ENCODE measurements around the gene ANKMY2. TPM values are rescaled to one million over a fixed set of nuclear protein-coding genes. Genes with fewer than 3 reads are reported as not detected.

The ANKMY2 gene
- total RNA-seq, 3 donors from 2014 or later (not counting 1 experiment from before 2014, with no cell fraction given) = 15.5 to 21.4 (median 19.4) TPM

- no peak for DNase-seq
Observed at GRCh38 chr7:16650266-16650665, 4.7 kb upstream of the ANKMY2 start.

GRCh38 chr7:16649196-16649595 is 3.6 kb upstream of the ANKMY2 start:
- intact Hi-C loops (cut with micrococcal nuclease) = loop anchor here (5.0 to 10.0 kb wide), 2 partner anchors 84 to 583 kb away; no protein-coding TSS in a partner anchor
- no peaks in the 10 kb centered on the region for H3K27me3 ChIP-seq (ENCODE audit: control insufficient read depth, insufficient read depth, low read length)
- Mint-ChIP-seq H3K36me3 (no peaks in the 10 kb centered on the region), H3K27ac (no peak overlapping the region), H3K4me3 (peak overlapping the region; percentile 32), H3K4me1 (peaks cover 57 to 60% of the 10 kb centered on the region in 2 donors), H3K9me3 (no peaks in the 10 kb centered on the region), H3K27me3 (ENCODE audit: low read depth in 2 of 2) (no peaks in the 10 kb centered on the region)
- ATAC-seq (no peak), DNase-seq (no peak)
- WGBS (ENCODE audit: insufficient coverage) = 89% methylated on average over 1 of the region's 1 CpG
- TF ChIP-seq CTCF (IDR thresholded peaks at IDR 0.05) = no peak
- H3K36me3 ChIP-seq (ENCODE audit: control insufficient read depth, insufficient read depth, low read length) = no peaks in the 10 kb centered on the region
- no peak overlapping the region for H3K27ac ChIP-seq (ENCODE audit: low read length)
- no peak overlapping the region for H3K4me3 ChIP-seq (ENCODE audit: low read length)
- H3K9me3 ChIP-seq (ENCODE audit: control insufficient read depth, insufficient read depth, low read length) = no peaks in the 10 kb centered on the region
- H3K4me1 ChIP-seq (ENCODE audit: control insufficient read depth, insufficient read depth, low read length) = peaks cover 14% of the 10 kb centered on the region

More at GRCh38 chr7:16650266-16650665, 4.7 kb upstream of the ANKMY2 start:
- Histone ChIP-seq H3K9me3 (ENCODE audit: control insufficient read depth, insufficient read depth, low read length) (no peaks in the 10 kb centered on the region), H3K27ac (ENCODE audit: low read length) (no peak overlapping the region), H3K4me3 (ENCODE audit: low read length) (no peak overlapping the region), H3K36me3 (ENCODE audit: control insufficient read depth, insufficient read depth, low read length) (no peaks in the 10 kb centered on the region), H3K27me3 (ENCODE audit: control insufficient read depth, insufficient read depth, low read length) (no peaks in the 10 kb centered on the region), H3K4me1 (ENCODE audit: control insufficient read depth, insufficient read depth, low read length) (peaks cover 5% of the 10 kb centered on the region)
- Mint-ChIP-seq H3K4me3 (no peak overlapping the region), H3K9me3 (no peaks in the 10 kb centered on the region), H3K27ac (no peak overlapping the region), H3K4me1 (peaks cover 47 to 53% of the 10 kb centered on the region in 2 donors), H3K27me3 (ENCODE audit: low read depth in 2 of 2) (no peaks in the 10 kb centered on the region), H3K36me3 (no peaks in the 10 kb centered on the region)
- 100% methylated on average over 2 of the region's 2 CpGs for WGBS (ENCODE audit: insufficient coverage)
- no peak for TF ChIP-seq CTCF (IDR thresholded peaks at IDR 0.05)
- intact Hi-C loops (cut with micrococcal nuclease) = no loop called here
- ATAC-seq = no peak

- no peaks in the 10 kb centered on the region for H3K36me3 ChIP-seq (ENCODE audit: control insufficient read depth, insufficient read depth, low read length)
- no peak overlapping the region for H3K4me3 ChIP-seq (ENCODE audit: low read length)
- Mint-ChIP-seq H3K27ac (no peak overlapping the region), H3K4me1 (peaks cover 63 to 66% of the 10 kb centered on the region in 2 donors), H3K9me3 (no peaks in the 10 kb centered on the region), H3K4me3 (peak overlapping the region; percentile 32), H3K27me3 (ENCODE audit: low read depth in 2 of 2) (no peaks in the 10 kb centered on the region), H3K36me3 (no peaks in the 10 kb centered on the region)
- ATAC-seq (no peak), DNase-seq (no peak)
- no peaks in the 10 kb centered on the region for H3K27me3 ChIP-seq (ENCODE audit: control insufficient read depth, insufficient read depth, low read length)
- WGBS (ENCODE audit: insufficient coverage) = 79% methylated on average over 1 of the region's 1 CpG
- intact Hi-C loops (cut with micrococcal nuclease) = loop anchor here (5.0 to 10.0 kb wide), 2 partner anchors 84 to 584 kb away; no protein-coding TSS in a partner anchor
- no peak for TF ChIP-seq CTCF (IDR thresholded peaks at IDR 0.05)
- no peaks in the 10 kb centered on the region for H3K9me3 ChIP-seq (ENCODE audit: control insufficient read depth, insufficient read depth, low read length)
- H3K4me1 ChIP-seq (ENCODE audit: control insufficient read depth, insufficient read depth, low read length) = peaks cover 20% of the 10 kb centered on the region
- H3K27ac ChIP-seq (ENCODE audit: low read length) = no peak overlapping the region
Observed at GRCh38 chr7:16648551-16648950, 3.0 kb upstream of the ANKMY2 start.

DNA sequence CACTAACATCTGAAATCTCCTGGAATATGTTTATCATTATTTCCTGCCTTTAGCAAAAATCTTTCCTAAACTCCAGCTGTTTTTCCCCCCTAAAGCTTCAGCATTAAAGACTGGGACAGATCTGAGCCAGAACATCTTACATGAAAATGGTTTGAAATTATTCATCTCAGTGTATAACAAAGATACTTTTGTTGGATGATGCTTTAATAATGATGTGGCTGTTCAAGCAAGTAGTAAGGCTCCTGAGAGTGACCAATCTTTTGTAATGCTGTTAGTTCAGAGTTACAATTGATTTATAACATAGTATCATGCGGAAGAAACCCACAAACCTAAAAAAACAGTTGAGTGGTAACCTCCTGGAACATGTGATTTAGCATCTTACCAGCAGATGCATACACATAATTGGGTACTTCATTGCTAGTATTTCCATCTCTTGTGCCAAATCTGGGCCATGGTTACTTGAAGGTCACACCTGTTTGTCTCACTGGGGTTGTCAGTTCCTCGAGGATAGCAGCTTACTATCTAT is 1.9 kb upstream of the ANKMY2 start:
- intact Hi-C loops (cut with micrococcal nuclease) = loop anchor here (5.0 to 10.0 kb wide), 2 partner anchors 83 to 585 kb away; no protein-coding TSS in a partner anchor

More for the DNA sequence above, 1.9 kb upstream of the ANKMY2 start:
- H3K36me3 Mint-ChIP-seq = no peaks in the 10 kb centered on the region
- ATAC-seq = no peak
- H3K4me3 ChIP-seq (ENCODE audit: low read length) = no peak overlapping the region
- H3K9me3 Mint-ChIP-seq = no peaks in the 10 kb centered on the region
- H3K27ac Mint-ChIP-seq = peak overlapping the region; percentile 94 to 96
- H3K4me1 Mint-ChIP-seq = peaks cover 71 to 72% of the 10 kb centered on the region in 2 donors
- H3K9me3 ChIP-seq (ENCODE audit: control insufficient read depth, insufficient read depth, low read length) = no peaks in the 10 kb centered on the region
- no peaks in the 10 kb centered on the region for H3K27me3 ChIP-seq (ENCODE audit: control insufficient read depth, insufficient read depth, low read length)
- no peaks in the 10 kb centered on the region for H3K27me3 Mint-ChIP-seq (ENCODE audit: low read depth in 2 of 2)
- no peak for TF ChIP-seq CTCF (IDR thresholded peaks at IDR 0.05)
- H3K27ac ChIP-seq (ENCODE audit: low read length) = no peak overlapping the region
- peak overlapping the region; percentile 99 for H3K4me3 Mint-ChIP-seq
- peak in 1 of 2 donors; percentile 12 for DNase-seq
- H3K36me3 ChIP-seq (ENCODE audit: control insufficient read depth, insufficient read depth, low read length) = no peaks in the 10 kb centered on the region
- 36% methylated on average over 2 of the region's 2 CpGs for WGBS (ENCODE audit: insufficient coverage)
- H3K4me1 ChIP-seq (ENCODE audit: control insufficient read depth, insufficient read depth, low read length) = peaks cover 21% of the 10 kb centered on the region
